ENCODE measurements around the gene GSTM5.
A peak's percentile ranks its signal among the peaks of the same experiment; 100 is the strongest.
"Not testable (repeated sequence)": the region's sequence is repeated elsewhere in the genome, so short reads cannot be mapped to it uniquely, and the experiment has no call there.

The GSTM5 gene

DNA sequence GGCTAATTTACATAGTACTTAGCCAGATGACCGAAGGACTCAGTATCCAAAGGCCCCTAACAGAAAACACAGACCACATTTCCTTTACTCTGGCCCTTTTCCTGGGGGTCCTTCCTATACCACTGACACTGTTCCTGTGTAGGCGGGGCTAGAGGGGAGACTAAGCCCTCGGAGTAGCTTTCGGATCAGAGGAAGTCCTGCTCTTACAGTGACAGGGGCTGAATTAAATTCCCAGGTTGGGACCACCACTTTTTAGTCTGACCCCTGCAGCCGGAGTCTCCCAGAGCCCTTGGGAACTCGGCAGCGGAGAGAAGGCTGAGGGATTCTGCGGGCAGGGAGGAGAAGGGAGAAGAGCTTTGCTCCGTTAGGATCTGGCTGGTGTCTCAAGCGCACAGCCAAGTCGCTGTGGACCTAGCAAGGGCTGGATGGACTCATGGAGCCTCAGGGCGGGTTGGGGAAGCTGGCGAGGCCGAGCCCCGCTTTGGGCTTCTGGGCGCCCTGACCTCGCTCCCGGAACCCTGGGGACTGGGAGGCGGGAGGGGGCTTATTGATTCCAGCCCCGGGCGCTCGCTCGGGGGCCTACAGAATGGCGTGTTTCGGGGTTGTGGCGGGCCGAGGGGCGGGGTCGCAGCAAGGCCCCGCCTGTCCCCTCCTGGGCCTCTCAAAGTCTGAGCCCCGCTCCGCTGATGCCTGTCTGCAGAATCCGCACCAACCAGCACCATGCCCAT lies at the start of gene GSTM5:
TSS of gene GSTM5 (plus strand) at position 659 of the 728 bp plus-strand sequence. CDS start at position 721, 62 bp downstream.
- not testable (repeated sequence) for DNase-seq

DNA sequence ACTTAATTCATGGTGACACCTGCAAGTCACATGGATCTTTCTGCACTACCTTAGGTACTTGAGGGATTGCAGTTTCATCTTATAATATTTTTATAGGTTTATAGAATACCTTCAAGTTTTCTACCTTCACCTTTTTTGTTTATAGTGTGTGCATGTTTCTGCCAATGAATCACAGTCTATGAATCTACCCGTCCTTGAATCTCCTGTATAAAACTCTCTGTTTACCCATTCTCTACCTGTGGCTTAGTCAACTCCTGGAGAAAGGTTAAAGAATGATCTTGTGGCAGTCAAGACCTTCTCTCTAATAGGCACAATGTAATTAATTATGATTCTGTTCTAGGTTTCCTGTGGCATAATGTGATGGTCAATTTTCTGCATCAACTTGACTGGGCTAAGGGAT lies 47.4 kb upstream of the GSTM5 start:
- no peak for DNase-seq

DNA sequence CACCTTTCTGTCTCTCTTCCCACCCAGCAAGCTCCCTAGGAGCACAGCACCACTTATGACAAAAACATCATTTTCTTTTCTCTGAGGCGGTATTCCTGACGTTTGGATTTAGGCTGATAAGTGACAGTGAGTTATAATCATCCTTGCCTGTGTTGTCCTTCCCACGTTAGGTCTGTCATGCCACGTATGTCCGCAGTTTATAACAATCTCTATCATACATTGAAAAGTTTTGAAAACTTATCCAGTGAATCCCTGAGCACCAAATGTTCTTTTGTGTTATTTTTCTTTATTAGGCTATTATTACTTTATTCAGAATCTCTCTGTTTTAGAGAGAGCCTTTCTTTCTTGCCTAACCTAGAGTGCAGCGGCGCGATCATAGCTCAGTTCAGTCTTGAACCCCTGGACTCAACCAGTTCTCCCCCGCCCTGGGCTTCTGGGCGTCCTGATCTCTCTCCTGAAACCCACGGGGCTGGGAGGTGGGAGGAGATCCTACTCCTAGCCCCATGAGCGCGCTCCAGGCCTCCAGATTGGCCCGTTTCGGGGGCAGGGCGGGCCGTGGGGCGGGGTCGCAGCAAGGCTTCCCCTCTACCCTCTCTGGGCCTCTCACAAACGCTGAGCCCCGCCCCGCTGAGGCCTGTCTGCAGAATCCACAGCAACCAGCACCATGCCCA lies 44.5 kb upstream of the GSTM5 start, which contains the start of gene GSTM2:
TSS of gene GSTM2 (plus strand) at position 606 of the 671 bp plus-strand sequence. CDS start at position 665, 59 bp downstream.
- DNase-seq = no peak

DNA sequence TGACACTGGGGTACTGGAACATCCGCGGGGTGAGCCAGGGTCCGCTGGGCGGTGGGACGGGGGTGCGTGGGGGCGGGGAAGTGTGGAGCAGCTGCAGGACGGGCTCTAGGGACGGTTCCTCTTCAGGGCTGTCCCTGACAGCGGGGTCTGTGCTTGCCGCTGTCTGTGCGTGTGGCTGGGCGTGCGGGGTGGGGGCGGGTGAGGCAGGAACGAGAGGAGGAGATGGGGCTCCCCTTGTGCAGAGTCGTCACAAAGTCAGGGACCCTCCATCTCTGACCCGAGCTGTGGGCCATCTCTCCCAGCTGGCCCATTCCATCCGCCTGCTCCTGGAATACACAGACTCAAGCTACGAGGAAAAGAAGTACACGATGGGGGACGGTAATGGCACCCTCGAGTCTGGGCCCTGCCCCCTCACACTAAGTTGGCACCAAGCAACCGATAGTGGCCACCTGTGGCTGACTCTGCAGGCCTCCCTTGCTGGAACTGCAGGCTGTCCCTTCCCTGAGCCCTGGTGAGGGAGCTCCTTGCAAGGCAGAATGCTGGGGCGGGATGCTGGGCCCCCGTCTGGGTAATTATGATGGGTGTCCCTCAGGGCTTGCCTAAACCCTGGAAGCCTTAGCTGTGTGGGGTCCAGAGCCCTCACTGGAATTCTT lies 43.8 kb upstream of the GSTM5 start:
- DNase-seq = no peak

DNA sequence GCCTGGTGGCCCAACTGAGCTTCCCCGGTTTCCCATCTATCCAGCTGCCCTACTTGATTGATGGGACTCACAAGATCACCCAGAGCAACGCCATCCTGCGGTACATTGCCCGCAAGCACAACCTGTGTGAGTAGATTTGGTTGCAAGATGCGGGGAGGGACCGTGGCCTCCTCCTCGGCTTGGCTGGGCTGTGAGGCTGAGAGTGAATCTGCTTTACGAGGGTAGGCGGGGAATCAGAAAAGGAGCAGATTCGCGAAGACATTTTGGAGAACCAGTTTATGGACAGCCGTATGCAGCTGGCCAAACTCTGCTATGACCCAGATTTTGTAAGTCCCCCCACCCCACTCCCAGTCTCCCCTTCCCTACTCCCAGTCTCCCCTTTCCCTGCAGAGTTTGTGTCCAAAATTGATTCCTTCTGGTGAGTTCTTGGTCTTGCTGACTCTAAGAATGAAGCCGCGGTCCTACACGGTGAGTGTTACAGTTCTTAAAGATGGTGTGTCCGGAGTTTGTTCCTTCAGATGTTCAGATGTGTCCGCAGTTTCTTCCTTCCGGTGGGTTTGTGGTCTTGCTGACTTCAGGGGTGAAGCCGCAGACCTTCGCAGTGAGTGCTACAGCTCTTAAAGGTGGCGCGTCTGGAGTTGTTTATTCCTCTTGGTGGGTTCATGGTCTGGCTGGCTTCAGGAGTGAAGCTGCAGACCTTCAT lies 42.7 kb upstream of the GSTM5 start:
- DNase-seq = peak; percentile 75

DNA sequence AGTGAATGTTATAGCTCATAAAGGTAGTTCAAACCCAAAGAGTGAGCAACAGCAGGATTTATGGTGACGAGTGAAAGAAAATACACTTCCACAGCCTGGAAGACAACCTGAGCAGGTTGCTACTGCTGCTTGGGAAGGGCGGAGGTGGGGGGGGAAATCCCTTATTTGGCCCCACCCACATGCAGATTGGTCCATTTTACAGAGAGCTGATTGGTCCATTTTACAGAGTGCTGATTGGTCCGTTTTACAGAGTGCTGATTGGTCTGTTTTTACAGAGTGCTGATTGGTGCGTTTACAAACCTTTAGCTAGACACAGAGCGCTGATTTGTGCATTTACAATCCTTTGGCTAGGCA lies 42.1 kb upstream of the GSTM5 start:
- not testable (repeated sequence) for DNase-seq

DNA sequence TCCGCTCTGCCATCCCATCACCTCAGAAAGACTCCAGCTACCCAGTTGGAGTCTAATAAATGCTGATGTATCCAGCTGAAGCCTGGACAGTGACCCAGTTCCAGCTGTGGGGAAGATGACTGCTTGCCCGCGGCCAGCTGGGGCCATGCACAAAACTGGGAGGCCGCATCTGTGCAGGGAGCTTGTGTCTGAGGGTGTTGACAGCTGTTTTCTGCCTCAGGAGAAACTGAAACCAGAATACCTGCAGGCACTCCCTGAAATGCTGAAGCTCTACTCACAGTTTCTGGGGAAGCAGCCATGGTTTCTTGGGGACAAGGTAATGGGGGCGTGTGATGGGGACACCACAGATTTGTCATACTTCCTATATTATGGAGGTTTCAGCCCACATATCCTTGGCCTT lies 41.0 kb upstream of the GSTM5 start:
- no peak for DNase-seq

DNA sequence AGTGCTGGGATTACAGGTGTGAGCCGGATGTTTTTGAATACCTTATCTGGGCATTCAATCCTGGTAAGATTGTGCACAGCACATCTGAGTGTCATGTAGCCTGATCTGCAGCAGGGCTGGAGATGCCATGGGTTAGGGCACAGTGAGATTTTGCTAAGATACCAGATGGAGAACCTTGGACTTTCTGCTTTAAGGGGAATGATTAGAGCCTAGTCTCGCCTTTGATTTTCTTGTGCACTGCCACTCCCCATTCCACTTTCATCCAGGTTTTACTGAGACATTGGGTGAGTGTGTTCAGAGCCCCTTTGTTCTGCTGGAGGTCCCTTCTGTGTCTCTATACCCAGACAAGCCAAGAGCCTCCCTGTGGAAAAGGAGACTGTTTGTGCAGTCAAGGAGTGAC lies 38.2 kb upstream of the GSTM5 start:
- not testable (repeated sequence) for DNase-seq

DNA sequence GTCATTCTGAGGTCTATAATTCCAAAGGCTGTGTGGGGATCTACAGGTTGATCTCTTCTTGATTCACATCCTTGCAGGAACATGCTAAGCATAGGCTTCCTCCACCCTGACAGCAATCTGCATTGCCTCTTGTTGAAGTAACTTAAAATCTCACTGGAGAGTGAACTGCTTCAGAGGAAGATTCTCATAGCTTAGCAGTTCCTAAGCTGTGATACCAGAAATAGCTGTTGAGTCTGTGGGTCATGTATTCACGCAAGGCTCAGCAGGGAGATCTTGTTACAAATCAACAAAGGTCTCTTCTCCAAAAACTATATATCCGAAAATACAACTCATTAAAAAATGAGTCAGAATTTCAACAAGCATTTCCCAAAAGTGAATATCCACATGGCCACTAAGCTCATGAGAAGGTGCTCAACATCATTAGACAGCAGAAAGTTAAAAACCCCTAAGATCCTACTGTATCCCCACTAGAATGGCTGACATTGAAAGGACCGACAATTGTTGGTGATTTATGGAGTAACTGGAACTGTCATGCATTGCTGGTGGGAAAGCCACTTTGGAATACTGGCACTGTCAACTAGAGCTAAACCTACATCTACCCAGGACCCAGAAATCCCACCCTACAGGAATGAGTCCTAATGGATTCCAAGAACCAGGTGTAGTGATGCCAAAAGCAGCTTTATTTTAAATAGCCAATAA lies 35.2 kb upstream of the GSTM5 start:
- DNase-seq = not testable (repeated sequence)

DNA sequence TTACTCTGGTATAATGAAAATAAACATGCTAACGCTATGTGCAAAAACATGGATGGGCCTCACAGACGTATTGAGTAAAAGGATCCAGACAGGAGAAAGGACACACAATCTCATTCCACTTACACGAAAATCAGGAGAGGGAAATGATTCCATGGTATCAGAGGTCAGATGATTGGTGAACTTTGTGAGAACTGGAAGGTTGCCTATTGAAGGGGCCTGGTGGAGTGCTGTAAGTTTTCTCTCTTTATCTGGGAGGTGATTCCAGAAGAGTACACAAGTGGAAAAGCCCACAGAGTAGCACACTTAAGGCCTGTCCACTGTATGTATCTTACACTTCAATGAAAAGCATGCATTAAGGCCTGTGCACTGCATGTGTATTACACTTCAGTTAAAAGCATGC lies 34.6 kb upstream of the GSTM5 start:
- no peak for DNase-seq

DNA sequence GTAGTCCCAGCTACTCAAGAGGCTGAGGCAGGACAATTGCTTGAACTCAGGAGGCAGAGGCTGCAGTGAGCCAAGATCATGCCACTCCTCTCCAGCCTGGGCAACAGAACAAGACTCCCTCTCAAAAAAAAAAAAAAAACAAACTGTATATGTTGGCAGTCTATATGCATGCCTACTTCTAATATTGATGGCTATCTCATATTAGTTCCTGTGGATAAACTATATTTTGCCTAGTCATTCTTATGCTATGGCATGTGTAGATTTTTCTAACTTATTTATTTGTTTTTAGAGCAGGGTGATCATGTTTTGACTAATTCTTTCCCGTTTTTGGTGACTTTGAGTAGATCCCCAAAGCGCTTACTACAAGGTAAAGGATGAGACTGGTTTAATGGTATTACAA lies 33.4 kb upstream of the GSTM5 start:
- DNase-seq = not testable (repeated sequence)

DNA sequence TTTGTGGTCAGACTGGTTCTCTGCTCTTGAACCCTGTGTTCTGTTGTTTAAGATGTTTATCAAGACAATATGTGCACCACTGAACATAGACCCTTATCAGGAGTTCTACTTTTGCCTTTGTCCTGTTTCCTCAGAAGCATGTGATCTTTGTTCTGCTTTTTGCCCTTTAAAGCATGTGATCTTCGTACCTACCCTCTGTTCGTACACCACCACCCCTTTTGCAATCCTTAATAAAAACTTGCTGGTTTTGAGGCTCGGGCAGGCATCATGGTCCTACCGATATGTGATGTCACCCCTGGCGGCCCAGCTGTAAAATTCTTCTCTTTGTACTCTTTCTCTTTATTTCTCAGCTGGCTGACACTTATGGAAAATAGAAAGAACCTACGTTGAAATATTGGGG lies 27.3 kb upstream of the GSTM5 start:
- DNase-seq = peak; percentile 74

DNA sequence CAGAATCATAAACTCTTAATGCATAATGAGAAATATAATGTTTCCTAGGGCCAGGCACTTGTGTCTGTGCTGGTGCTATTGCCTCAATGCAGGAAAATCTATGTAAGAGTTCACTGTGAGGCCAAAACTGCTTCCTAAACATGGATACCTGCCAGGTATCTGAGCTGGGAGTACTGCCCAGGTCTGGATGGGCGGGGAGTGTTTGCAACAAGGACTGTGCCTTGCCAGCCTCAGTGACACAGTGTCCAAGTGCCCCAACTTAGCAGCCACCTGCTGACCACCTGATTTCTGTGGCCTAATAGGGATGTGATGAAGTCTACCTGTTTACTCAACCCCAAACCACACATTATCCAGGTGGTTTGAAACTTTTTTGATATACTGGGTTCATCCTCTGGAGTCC lies 26.7 kb upstream of the GSTM5 start:
- not testable (repeated sequence) for DNase-seq

DNA sequence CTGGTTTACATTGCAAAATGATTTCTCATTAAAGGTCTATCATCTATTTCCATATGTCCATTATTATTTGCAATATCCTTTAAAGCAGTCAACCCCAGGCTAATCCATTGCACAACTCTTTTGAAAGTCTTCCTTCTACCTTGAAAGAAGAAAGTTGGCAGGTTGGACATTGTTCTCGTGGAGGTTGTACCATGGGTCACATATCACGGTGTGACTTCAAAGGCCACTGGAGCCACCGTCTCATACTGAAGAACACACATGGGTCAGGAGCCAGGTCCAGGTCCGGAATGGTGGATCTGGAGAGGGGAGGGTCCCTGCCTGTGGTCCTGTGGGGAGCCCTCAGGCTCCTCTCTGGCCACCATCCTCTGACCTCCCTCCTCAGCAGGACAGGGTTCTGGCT lies 26.2 kb upstream of the GSTM5 start:
- DNase-seq = not testable (repeated sequence)

DNA sequence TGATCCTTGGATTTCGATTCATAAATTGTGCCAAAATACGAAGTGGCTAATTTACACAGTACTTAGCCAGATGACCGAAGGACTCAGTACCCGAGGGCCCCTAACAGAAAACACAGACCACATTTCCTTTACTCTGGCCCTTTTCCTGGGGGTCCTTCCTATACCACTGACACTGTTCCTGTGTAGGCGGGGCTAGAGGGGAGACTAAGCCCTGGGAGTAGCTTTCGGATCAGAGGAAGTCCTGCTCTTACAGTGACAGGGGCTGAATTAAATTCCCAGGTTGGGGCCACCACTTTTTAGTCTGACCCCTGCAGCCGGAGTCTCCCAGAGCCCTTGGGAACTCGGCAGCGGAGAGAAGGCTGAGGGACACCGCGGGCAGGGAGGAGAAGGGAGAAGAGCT lies 24.9 kb upstream of the GSTM5 start:
- not testable (repeated sequence) for DNase-seq

DNA sequence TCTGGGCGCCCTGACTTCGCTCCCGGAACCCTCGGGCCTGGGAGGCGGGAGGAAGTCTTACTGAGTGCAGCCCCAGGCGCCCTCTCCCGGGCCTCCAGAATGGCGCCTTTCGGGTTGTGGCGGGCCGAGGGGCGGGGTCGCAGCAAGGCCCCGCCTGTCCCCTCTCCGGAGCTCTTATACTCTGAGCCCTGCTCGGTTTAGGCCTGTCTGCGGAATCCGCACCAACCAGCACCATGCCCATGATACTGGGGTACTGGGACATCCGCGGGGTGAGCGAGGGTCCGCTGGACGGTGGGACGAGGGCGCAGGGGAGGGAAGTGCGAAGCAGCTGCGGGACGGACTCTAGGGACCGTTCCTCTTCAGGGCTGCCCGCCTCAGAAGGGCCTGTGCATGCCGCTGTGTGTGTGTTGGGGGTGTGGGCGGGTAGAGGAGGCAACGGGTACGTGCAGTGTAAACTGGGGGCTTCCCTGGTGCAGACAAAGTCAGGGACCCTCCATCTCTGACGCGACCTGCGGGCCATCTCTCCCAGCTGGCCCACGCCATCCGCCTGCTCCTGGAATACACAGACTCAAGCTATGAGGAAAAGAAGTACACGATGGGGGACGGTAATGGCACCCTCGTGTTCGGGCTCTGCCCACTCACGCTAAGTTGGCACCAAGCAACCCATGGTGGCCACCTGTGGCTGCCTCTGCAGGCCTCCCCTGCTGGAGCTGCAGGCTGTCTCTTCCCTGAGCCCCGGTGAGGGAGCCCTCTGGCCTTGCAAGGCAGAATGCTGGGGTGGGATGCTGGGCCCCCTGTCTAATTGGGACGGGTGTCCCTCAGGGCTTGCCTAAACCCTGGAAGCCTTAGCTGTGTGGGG lies 24.2 kb upstream of the GSTM5 start, which contains the start of gene GSTM1:
TSS of gene GSTM1 (plus strand) at position 177 of the 859 bp plus-strand sequence. CDS start at position 234, 57 bp downstream.
- DNase-seq = peak; percentile 35

DNA sequence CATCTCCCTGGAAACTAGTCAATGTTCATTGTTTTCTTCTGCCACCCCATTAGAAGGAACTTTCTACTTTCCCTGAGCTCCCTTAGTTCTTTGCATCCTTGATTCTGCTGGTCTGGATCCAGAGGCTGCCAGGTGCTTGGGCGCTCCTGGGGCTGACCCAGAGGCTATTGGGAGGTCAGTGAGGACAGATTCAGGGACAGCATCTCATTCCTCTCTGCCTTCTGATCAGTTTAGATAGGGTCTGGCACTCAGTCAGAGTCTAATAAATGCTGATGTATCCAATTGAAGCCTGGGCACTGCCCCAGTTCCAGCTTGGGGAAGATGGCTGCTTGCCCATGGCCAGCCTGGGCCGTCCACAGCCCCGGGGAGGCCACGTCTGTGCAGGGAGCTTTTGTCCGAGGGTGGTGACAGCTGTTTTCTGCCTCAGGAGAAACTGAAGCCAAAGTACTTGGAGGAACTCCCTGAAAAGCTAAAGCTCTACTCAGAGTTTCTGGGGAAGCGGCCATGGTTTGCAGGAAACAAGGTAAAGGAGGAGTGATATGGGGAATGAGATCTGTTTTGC lies 22.1 kb upstream of the GSTM5 start:
- no peak for DNase-seq

DNA sequence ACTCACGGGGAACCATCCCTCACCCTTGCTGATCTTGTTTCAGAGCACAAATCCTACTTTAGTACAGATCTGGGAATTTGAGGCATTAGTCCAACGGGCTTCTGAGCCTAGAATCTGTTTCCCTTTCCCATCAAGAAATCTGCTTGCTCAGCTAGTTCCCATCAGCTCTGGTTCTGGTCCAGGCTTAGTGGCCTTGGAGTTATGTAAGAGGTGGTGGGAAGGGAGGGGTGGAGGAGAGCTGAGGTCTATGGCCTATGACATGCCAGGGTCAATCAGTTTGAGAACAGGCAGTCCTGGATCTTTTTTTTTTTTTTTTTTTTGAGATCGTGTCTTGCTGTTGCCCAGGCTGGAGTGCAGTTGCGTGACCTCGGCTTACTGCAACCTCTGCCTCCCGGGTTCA lies 20.3 kb upstream of the GSTM5 start:
- no peak for DNase-seq

DNA sequence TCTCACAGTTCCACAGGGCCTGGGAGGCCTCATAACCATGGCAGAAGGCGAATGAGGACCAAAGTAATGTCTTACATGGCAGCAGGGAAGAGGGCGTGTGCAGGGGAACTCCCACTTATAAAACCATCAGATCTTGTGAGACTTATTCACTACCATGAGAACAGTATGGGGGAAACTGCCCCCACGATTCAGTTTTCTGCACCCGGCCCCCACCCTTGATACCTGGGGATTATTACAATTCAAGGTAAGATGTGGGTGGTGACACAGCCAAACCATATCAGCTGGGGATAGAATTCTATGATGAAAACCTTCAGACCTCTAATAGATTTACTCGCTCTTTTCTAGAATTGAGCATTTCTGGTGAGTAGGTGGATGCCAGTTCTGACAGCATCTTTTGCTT lies 17.7 kb upstream of the GSTM5 start:
- not testable (repeated sequence) for DNase-seq

DNA sequence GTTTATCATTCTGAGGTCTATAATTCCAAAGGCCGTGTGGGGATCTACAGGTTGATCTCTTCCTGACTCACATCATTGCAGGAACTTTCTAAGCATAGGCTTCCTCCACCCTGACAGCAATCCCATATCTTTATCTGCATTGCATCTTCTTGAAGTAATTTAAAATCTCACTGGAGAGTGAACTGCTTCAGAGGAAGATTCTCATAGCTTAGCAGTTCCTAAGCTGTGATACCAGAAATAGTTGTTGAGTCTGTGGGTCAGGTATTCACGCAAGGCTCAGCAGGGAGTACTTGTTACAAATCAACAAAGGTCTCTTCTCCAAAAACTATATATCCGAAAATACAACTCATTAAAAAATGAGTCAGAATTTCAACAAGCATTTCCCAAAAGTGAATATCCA lies 16.9 kb upstream of the GSTM5 start:
- not testable (repeated sequence) for DNase-seq

DNA sequence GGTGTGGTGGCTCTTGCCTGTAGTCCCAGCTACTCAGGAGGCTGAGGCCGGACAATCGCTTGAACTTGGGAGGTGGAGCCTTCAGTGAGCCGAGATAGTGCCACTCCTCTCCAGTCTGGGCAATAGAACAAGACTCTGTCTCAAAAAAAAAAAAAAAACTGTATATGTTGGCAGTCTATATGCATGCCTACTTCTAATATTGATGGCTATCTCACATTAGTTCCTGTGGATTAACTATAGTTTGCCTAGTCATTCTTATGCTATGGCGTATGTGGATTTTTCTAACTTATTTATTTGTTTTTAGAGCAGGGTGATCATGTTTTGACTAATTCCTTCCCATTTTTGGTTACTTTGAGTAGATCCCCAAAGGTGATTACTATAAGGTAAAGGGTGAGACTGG lies 15.0 kb upstream of the GSTM5 start:
- no peak for DNase-seq
